Stomach smooth muscle (tissue), 2 donors: ENCODE measurements around the gene TMEM141.
"Not testable (repeated sequence)": the region's sequence is repeated elsewhere in the genome, so short reads cannot be mapped to it uniquely, and the experiment has no call there.

ENCODE experiments used
- H3K27ac ChIP-seq: one replicate; pipeline ENCODE4 v1.7.0; 2013; ENCODE audit warnings: mild to moderate bottlenecking, low read length, inconsistent platforms
- H3K27me3 ChIP-seq, 2 donors: one replicate each; pipeline ENCODE4 v1.7.0; 2013; ENCODE audit warnings: low read length in 2 of 2; ENCODE audit not compliant: insufficient read depth in 2 of 2, control insufficient read depth in 1 of 2
- H3K36me3 ChIP-seq, 2 donors: one replicate each; pipeline ENCODE4 v1.7.0; 2013; ENCODE audit warnings: low read length in 2 of 2; ENCODE audit not compliant: control insufficient read depth in 2 of 2, insufficient read depth in 2 of 2
- H3K4me1 ChIP-seq: one replicate; pipeline ENCODE4 v1.7.0; 2013; ENCODE audit warnings: low read length; ENCODE audit not compliant: control insufficient read depth, insufficient read depth
- H3K4me3 ChIP-seq, 2 donors: one replicate each; pipeline ENCODE4 v1.7.0; 2013; ENCODE audit warnings: low read length in 2 of 2
- H3K9ac ChIP-seq, 2 donors: one replicate each; pipeline ENCODE4 v1.7.0; 2013; ENCODE audit warnings: low read length in 2 of 2, mild to moderate bottlenecking in 1 of 2
- H3K9me3 ChIP-seq, 2 donors: one replicate each; pipeline ENCODE4 v1.7.0; 2013; ENCODE audit warnings: low read length in 2 of 2; ENCODE audit not compliant: control insufficient read depth in 2 of 2
- donor health status: healthy.
- donor health status: Pancreatic carcinoma.

Gene TMEM141

DNA sequence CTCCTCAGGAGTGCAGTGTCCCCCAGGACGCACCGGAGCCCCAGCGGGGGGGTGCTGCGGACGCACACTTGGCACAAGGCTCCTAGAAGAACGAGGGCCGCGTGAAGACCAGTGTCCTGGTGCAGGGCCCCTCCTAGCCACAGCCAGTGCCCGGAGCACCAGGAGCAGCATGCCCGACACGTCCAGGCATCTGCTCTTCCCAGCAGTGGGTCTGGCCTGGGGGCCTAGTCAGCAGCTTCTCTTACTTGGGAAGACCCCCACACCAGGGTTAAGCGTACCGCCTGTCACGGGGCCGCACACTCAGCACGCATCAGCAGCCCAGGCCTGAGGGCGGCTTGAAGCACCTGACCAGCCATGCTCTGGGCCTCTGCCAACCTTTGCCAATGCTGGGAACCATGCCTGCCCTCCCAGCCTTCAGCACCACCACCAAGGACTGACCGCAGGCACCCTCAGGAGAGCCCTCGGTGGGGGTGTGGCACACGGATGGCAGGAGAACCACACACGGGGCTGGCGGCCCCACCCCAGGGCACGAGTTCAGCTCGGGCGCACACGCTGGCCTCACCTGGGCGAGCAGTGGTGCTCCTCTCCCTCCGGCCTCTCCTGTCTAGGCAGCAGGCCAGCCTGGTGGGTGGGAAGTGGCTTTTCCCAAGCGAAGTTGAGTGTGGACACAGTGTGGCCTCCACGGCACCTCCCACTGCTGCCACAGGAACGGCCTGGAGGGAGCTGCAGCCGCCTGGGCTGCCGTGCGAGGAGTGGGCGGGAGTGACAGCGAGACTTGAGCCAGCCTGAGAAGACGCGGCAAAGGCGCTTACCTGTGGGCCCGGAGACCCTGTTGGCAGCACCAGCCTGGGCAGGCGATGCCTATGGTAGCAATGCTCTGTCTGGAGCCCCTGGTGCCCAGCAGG, 39.1 kb downstream of the TMEM141 start:
- H3K4me1 ChIP-seq, result no peaks in the 10 kb centered on the region
- no peaks in the 10 kb centered on the region for H3K27me3 ChIP-seq
- no peak overlapping the region for H3K4me3 ChIP-seq
- H3K9me3 ChIP-seq, result no peaks in the 10 kb centered on the region
- no peak overlapping the region for H3K9ac ChIP-seq
- H3K36me3 ChIP-seq, result peaks cover 31 to 47% of the 10 kb centered on the region in 2 donors
- no peak overlapping the region for H3K27ac ChIP-seq

GRCh38 chr9:136831002-136831719, 40.0 kb downstream of the TMEM141 start:
- Histone ChIP-seq H3K27ac (no peak overlapping the region), H3K4me3 (no peak overlapping the region), H3K9me3 (no peaks in the 10 kb centered on the region), H3K9ac (no peak overlapping the region), H3K27me3 (no peaks in the 10 kb centered on the region), H3K4me1 (no peaks in the 10 kb centered on the region), H3K36me3 (peaks cover 24 to 40% of the 10 kb centered on the region in 2 donors)

DNA sequence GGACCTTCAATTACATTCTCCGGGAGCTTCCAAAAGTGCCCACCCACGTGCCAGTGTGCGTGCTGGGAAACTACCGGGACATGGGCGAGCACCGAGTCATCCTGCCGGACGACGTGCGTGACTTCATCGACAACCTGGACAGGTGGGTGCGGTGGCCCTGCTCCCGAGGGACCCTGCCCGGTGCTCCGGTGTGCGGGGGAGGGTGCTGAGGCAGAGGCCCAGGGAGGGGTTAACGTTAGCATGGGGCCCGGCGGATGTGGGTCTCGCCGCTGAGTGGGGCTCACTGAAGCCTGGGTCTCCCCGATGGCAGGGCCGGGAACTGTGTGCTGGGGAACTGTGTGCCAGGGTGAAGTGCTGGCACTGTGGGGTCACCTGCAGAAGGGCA, 40.6 kb downstream of the TMEM141 start:
- H3K4me3 ChIP-seq, result no peak overlapping the region
- H3K9me3 ChIP-seq, result no peaks in the 10 kb centered on the region
- H3K27me3 ChIP-seq, result no peaks in the 10 kb centered on the region
- H3K4me1 ChIP-seq, result no peaks in the 10 kb centered on the region
- H3K27ac ChIP-seq, result no peak overlapping the region
- no peak overlapping the region for H3K9ac ChIP-seq
- peaks cover 22 to 35% of the 10 kb centered on the region in 2 donors for H3K36me3 ChIP-seq

DNA sequence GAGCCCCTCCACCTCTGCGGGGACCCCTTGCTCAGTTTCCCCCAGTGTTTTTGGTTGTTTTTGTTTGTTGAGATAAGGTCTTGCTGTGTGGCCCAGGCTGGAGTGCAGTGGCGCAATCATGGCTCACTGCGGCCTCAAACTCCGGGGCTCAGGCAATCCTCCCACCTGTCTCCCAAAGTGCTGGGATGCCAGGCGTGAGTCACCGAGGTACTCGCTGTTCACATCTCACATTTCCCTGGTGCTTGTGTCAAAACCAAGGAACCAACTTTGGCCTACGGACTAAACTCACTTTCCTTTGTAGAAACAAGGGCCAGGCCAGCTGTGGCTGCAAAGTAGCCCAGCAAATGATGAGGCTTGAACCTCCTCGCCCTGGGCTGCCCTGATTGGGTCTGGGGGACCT, 41.4 kb downstream of the TMEM141 start:
- Histone ChIP-seq H3K36me3 (peaks cover 22 to 35% of the 10 kb centered on the region in 2 donors), H3K27me3 (no peaks in the 10 kb centered on the region), H3K9ac (no peak overlapping the region), H3K27ac (no peak overlapping the region), H3K4me1 (no peaks in the 10 kb centered on the region), H3K4me3 (no peak overlapping the region), H3K9me3 (no peaks in the 10 kb centered on the region)

- not testable (repeated sequence) for H3K9ac ChIP-seq, H3K27me3 ChIP-seq, H3K4me3 ChIP-seq, H3K9me3 ChIP-seq, H3K27ac ChIP-seq, H3K4me1 ChIP-seq
- peaks cover 22 to 35% of the 10 kb centered on the region in 2 donors for H3K36me3 ChIP-seq
Measured at GRCh38 chr9:136833381-136834048, 42.4 kb downstream of the TMEM141 start.

DNA sequence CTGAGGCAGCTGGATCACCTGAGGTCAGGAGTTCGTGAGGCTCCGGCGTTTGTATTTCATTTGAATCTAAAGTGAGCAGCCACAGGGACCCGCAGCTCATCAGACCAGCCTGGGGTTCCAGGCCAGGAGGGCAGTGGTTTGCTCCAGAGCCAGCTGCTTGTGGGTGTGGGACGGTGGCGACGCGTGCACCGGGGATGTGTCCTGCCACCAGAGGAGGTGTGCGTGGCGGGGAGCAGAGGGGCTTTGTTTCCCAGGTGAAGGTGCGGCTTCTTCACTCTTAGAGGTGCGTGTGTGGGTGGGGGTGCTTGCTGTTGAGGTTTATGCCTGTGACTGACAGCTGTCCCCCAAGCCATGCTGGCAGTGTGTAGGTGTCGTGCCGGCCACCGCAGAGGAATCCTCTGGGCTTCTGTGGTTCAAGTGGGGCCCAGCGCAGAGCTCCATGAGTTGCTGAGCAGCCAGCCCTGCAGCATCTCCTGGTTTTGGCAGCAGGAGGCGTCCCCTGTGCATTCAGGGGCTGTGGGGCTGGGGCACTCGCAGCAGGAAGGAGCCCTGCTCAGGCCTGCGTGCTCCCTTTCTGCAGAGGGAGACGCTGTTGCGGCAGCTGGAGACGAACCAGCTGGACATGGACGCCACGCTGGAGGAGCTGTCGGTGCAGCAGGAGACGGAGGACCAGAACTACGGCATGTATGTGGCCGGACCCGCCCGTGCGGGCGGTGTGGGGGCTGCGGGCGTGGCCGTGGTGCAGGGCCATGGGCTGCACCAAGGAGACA, 44.2 kb downstream of the TMEM141 start:
- H3K27ac ChIP-seq, result no peak overlapping the region
- no peak overlapping the region for H3K4me3 ChIP-seq
- peaks cover 10 to 22% of the 10 kb centered on the region in 2 donors for H3K36me3 ChIP-seq
- no peak overlapping the region for H3K9ac ChIP-seq
- H3K9me3 ChIP-seq, result no peaks in the 10 kb centered on the region
- no peaks in the 10 kb centered on the region for H3K4me1 ChIP-seq
- H3K27me3 ChIP-seq, result no peaks in the 10 kb centered on the region

DNA sequence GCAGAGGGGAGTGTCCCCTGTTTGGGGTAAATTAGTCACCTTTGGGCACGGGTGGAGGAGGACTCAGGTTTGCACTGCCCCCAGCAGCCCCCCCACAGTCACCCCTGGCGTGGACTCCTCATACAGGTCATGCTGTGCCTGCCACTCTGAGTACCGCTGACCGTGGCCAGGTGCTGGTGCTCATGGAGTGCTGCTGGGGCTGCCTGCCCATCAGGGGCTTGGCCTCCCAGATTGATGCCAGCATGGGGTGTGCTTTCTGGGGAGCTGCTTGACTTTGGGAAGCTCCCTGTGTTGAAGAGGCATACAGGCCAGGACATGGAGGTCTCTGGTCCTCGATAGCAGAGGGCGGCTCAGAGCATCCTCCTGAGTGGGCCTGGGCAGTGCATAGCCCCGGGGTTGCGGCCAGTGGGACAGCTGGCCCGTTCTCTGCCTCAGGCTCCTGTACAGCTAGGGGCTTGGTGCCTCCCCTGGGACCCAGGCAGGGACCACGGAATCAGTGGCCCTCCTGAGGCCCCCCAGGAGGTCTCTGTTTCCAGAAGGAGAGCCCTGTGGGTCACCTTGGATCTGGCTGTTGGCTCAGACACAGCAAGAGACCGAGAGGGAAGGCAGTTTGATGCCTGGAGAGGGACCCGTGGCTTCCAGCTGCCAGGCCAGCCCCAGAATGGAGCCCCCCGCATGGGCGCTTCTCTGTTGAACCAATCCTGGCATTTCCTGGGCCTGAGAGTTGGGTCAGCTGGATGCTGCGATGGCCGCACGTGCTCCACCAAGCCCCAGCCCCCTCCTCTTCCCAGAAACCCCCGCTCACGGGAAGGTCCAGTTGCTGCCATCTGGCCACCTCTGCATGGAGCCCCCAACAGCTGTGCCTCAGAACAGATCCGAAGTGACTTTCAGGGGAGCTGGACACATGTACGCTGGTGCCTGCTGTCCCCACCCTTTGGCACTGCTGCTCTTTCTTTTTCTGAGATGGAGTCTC, 45.1 kb downstream of the TMEM141 start:
- Histone ChIP-seq H3K4me1 (peaks cover 5% of the 10 kb centered on the region), H3K36me3 (peaks cover 4 to 15% of the 10 kb centered on the region in 2 donors), H3K9ac (no peak overlapping the region), H3K9me3 (no peaks in the 10 kb centered on the region), H3K27me3 (no peaks in the 10 kb centered on the region), H3K4me3 (no peak overlapping the region), H3K27ac (no peak overlapping the region)

DNA sequence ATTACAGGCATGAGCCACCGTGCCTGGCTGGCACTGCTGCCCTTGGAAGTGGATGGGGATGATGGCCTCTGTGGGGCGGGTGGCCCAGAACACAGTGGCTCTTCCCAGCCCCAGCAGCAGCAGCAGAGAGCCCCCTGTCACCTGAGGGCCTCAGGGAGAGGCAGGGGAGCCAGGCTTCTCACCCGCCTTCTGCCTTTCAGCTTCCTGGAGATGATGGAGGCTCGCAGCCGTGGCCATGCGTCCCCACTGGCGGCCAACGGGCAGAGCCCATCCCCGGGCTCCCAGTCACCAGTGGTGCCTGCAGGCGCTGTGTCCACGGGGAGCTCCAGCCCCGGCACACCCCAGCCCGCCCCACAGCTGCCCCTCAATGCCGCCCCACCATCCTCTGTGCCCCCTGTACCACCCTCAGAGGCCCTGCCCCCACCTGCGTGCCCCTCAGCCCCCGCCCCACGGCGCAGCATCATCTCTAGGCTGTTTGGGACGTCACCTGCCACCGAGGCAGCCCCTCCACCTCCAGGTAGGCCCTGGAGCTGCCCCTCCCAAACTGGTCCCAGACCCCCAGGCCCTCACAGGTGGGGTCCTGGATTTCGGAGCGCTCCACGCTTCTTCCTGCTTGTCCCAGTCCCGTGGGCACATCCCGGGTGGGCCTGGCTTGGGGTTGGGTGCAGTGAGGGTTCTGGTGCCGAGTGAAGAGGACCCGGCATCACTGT, 46.2 kb downstream of the TMEM141 start:
- no peaks in the 10 kb centered on the region for H3K9me3 ChIP-seq
- H3K27ac ChIP-seq, result no peak overlapping the region
- H3K9ac ChIP-seq, result no peak overlapping the region
- no peak overlapping the region for H3K4me3 ChIP-seq
- H3K36me3 ChIP-seq, result peaks cover 2 to 7% of the 10 kb centered on the region in 2 donors
- peaks cover 15% of the 10 kb centered on the region for H3K4me1 ChIP-seq
- no peaks in the 10 kb centered on the region for H3K27me3 ChIP-seq

- peaks cover 20% of the 10 kb centered on the region for H3K4me1 ChIP-seq
- H3K36me3 ChIP-seq, H3K9ac ChIP-seq, H3K9me3 ChIP-seq, H3K27ac ChIP-seq, H3K4me3 ChIP-seq, H3K27me3 ChIP-seq: not testable (repeated sequence)
Measured at GRCh38 chr9:136837856-136838277, 46.7 kb downstream of the TMEM141 start.
